EL (cell line): ENCODE data around the gene SYCP3.

Source experiments
- DNase-seq: peaks from one replicate; pipeline ENCODE4 v3.0.0-alpha.2; 2016

SYCP3 gene

DNA sequence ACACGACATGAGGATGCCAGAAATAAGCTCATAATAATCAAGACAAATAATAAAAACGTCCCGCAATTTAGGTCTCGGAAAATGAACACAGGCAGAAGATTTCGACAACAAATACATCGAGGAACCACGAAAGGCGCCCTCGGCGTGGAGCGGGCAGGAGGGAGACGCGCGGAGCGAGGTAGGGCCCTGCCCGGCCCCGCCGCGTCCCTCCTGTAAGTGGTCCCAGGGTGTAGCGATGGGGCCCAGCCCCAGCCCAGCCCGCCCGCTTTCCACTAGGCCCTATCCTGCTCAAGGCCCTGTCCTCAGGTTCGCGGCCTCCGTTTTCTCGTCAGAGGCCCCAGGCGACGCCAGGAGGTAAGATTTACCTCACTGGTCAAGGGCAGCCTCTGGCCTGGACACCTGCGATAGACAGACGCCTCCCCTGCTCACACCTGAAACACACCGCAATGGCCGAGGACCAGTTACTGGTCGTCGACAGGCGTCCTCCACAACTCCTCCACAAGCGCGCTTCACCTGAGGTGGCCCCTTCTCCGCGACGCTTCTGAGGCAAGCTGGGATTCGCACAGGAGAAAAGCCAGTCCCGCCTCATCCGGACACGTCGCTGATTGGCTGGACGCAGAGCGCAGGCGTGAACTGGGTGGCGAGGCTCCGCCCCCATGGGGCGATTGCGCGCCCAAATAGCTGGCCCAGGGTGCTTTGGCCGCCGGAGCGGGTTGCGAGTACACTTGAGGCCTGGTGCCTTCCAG is at the start of gene SYCP3:
SYCP3 (minus strand) TSS at position 543 of the 746 bp plus-strand sequence. CDS start 1,527 bp downstream, outside the sequence.
- no peak for DNase-seq

GRCh38 chr12:101785671-101786070 is 46.4 kb upstream of the SYCP3 start:
- no peak for DNase-seq

GRCh38 chr12:101784376-101784775 is 45.1 kb upstream of the SYCP3 start:
- no peak for DNase-seq

DNA sequence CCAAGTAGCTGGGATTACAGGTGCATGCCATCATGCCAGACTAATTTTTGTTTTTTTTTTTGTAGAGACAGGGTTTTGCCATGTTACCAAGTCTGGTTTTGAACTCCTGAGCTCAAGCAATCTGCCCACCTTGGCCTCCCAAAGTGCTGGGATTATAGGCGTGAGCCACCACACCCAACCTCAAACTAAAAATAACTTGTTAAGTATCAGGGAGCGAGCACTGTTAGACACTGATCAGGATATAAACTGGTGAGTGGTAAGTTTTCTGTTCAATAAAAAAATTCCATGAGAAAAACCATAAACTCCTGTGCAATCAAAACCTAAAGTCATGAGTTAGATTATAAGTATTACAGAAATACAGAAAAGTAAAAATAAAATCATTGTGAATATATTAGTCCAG is 44.6 kb upstream of the SYCP3 start:
- DNase-seq = no peak

GRCh38 chr12:101783150-101783549 is 43.9 kb upstream of the SYCP3 start:
- DNase-seq = no peak

DNA sequence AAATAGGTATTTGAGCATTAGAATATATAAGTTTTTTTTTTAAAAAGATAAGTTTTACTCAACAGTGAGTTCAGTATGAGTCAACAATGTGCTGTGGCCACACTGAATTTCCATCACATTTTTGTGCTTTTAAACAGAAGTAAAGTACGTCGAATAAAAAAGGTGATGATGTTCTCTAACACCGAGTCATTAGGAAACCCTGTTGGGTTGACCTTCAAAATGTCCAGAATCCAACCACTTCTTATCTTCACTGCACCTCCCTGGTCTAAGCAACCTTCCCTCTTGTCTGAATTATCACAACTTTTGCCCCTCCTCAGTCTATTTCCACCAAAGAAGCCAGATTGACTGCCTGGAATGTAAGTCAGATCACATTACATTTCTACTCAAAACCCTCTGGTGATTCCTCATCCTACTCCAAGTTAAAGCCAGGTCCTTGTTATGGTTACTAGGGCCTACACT is 43.0 kb upstream of the SYCP3 start:
- DNase-seq = peak; percentile 26

DNA sequence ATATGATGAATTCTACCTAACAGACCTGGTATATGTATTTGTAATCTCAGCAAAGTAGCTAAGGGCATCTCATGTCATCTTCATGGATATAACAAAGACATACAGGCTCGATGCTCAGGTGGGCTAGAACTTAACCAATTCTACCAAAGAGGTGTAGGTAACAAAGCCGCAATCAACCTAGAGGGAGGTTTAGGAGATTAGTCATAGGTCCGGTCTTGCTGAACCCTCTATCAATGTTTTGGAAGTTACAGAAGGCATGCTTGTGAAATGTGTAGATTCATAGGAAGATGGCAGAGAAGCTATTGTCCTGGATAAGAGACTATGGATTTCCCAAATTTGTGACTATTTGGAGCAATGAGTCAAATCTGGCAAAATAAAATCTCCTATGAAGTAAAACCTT is 42.6 kb upstream of the SYCP3 start:
- no peak for DNase-seq

- DNase-seq = no peak
Measured at GRCh38 chr12:101780599-101780998, 41.3 kb upstream of the SYCP3 start.

DNA sequence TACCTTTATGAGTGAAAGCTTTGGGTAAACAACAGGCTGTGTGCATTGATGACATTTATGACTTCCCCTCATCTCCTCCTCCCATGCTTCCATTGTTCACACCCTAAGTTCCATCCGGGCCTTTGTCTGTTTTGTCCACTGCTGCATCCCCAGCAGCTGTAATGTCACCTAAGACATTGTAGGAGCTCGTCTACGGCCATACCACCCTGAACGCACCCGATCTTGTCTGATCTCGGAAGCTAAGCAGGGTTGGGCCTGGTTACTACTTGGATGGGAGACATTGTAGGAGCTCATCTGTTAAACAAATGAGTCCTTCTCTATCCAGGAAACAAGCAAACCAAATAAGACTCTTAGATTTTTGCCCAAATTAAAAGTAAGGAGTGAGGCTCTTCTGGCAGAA is 40.4 kb upstream of the SYCP3 start:
- DNase-seq = no peak

- no peak for DNase-seq
Measured at GRCh38 chr12:101779200-101779599, 39.9 kb upstream of the SYCP3 start.

DNA sequence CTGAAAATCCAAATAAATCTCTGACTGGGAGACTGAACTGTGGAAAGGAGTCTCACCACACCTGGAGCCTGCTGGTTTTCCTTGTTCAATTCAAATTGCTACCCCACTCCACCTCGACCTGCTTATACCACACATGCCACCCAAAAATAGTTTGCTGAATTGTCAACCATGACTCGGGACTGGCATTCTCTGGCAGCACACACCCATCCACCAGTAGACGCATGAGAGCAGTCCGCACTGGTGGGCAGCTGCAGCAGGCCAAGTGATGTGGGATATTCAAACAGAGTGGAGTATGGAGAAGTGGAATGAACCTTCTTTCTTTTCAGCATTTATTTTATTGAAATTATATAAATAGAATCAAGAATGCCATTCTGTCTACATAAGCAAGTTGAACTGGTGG is 38.7 kb upstream of the SYCP3 start:
- no peak for DNase-seq

DNA sequence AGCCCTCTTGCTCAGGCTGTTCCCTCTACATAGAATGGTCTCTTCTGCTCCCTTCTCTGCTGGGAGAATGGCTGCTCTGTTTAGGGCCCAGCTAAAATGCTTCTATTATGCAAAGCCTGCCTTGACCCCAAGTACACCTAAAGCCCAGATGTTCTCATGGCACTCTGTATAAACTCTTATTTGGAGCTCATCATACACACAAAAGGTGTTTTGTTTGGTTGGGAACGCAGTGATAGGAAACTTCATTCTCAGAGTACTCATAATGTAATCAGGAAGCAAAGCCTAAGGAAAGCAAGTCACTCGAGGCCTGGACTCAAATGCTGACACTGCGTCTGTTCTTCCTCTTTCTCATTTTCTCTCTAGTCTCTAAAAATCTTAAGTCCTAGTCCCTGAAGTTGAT is 38.2 kb upstream of the SYCP3 start:
- no peak for DNase-seq

GRCh38 chr12:101775816-101776215 is 36.6 kb upstream of the SYCP3 start:
- no peak for DNase-seq

DNA sequence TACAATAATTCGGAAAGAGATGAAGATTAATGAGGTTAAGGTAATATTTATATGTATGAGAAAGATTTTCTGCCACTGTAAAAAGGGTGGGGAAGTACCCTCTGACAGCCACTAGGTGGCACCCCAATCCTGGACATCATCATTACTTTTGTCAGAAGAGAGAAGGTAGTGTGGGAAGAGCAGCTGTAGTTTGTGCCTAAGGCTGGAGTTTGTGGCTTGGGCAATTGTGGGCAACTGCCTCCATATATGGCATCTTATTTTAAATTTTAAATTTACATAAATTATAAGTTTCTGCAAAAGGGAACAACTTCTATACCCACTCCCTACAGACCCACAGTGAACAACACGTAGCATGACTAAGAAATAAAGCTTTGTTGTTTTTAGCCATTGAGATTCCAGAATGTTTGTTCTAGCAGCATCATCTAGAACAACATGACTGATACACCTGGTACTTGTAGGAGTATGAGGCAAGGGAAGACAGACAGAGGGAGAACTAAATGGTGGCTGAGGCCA is 34.4 kb upstream of the SYCP3 start:
- peak; percentile 64 for DNase-seq

- DNase-seq = no peak
Measured at GRCh38 chr12:101772012-101772775, 32.9 kb upstream of the SYCP3 start.

DNA sequence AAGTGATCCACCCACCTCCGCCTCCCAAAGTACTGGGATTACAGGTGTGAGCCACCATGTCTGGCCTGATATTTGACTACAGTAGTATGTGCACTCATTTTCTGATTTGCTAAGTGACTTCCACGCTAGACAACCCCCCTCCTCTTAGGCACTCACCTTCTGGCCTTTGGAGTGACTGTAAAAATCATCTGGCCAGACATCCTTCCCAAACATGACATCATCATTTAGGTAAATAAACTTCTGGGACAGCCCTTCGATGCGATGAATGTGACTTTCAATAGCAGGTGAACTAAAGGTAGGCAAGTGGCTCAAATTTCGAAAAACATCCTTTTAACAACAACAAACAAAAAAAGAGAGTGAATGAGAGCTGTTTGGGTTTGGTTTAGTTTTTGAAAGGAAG is 30.6 kb upstream of the SYCP3 start:
- DNase-seq = no peak

DNA sequence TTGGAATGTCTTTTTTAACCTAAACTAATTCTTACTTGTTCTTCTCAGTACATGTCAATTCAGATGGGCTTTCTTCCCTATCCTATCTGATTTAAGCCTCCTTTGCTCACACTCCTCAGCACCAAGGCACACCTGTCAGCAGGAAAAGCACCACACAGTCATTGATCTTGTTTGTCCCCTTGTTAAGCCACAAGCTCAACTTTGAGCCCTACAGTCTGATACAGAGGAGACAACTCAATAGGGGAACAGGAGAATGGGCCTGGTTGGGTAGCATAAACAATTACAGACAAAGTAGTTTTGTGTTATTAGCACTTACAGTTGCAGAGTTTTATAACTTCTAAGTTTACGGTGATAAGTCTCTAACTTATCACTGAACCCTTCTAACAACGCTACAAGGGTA is 29.5 kb upstream of the SYCP3 start:
- DNase-seq = no peak

- no peak for DNase-seq
Measured at GRCh38 chr12:101767537-101767936, 28.3 kb upstream of the SYCP3 start.

- no peak for DNase-seq
Measured at GRCh38 chr12:101764051-101764792, 25.0 kb upstream of the SYCP3 start.

DNA sequence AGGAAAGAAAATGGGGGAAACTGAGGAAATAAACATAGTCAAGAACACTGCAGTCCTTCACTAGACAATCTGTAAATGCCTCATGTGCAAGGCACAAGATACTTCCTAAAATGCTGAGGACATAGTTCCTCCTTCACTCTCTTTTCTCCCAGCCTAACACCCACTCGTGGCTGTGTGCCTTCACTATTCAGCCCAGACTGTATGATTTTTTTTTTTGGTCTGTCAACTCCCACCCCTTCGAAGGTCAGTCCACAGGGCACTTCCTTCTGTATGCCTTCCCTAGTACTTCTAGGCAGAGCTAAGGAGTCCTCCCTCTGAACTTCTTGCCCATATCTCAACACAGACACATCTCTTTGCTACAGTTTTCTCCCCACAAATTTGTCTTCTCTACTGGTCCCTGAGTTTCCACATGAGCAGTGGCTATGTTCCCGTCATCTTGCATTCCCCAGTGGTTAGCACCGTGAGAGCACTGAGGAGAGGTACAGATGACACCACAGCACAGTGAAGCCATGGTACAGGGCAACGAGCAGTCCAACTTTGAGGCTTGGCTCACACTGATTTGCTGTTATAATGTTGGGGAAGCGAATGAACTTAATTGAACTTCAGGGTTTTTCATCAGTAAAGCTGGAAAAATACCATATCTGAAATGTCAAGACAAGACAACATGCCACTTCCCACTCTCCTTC is 24.1 kb upstream of the SYCP3 start:
- no peak for DNase-seq

DNA sequence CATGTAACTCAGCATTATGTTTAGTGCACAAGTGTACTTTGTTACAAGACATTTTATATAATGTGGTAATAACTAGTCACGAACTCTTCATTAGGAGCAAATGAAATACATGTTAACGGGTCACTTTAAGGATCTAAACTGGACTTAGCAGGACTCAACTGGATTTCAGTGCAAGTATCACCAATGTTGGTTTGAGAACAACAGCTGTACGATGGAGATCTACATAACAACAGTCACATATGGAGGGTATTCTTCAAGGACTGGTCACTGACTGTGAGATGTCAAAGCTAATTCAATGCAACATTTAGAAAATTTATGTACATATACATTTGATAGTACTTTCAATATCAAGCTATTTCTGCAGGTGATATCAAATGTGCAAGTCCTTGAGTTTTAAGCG is 22.5 kb upstream of the SYCP3 start:
- DNase-seq = no peak

DNA sequence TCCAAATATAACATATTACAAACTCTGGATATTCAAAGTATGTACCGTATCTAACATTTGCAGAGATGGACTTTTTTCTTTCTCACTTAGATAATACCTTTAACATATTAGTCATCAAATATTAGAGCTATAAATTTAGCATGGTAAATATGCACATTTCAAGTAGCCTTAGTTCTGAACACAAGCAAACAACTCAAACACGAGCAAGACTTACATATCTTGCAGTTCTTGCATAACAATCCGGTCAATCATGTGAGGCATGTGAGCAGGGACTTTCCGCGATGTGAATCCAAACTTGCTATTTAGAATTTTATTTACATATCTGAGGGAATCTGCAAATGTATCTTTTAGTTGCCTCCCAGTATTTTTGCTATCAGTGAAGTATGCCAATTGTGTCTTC is 22.1 kb upstream of the SYCP3 start:
- DNase-seq = peak; percentile 14
